Heart left ventricle (tissue), 16 donors: Measurements from ENCODE around the gene RALGPS1. TPM values are rescaled to one million over a fixed set of nuclear protein-coding genes. Genes with fewer than 3 reads are reported as not detected.
A peak's percentile ranks its signal among the peaks of the same experiment; 100 is the strongest.

ENCODE experiments used
- ATAC-seq, 4 donors: fragments of 200-7000 bp; cut with Tn5 transposase; one replicate each; pipeline ENCODE4 v1.9.1; 2020 to 2022; ENCODE audit warnings: moderate library complexity in 4 of 4, mild to moderate bottlenecking in 3 of 4, moderate number of reproducible peaks in 1 of 4
- DNase-seq, 5 donors: peaks; one replicate each; pipeline ENCODE4 v3.0.0-alpha.2; 2020
- H3K27ac ChIP-seq, 12 donors: fragments of 200-600 bp; sonication (generic) in 4 of 12; one replicate each; pipeline versions ENCODE4 v1.5.0 to v1.8.0; 2016 to 2022; ENCODE audit warnings: mild to moderate bottlenecking in 2 of 12
- H3K27me3 ChIP-seq, 9 donors: fragments of 200-600 bp; sonication (generic) in 2 of 9; one replicate each; pipeline versions ENCODE4 v1.5.1 to v1.8.0; 2016 to 2022; ENCODE audit warnings: mild to moderate bottlenecking in 3 of 9
- H3K36me3 ChIP-seq, 9 donors: fragments of 200-600 bp; sonication (generic) in 2 of 9; one replicate each; pipeline versions ENCODE4 v1.5.0 to v1.8.0; 2018 to 2022; ENCODE audit warnings: mild to moderate bottlenecking in 2 of 9
- H3K4me1 ChIP-seq, 12 donors: fragments of 200-600 bp; sonication (generic) in 4 of 12; one replicate each; pipeline versions ENCODE4 v1.5.0 to v1.8.0; 2016 to 2022; ENCODE audit warnings: mild to moderate bottlenecking in 3 of 12
- H3K4me3 ChIP-seq, 12 donors: fragments of 200-600 bp; sonication (generic) in 4 of 12; one replicate each; pipeline versions ENCODE4 v1.5.0 to v1.8.0; 2017 to 2022; ENCODE audit warnings: mild to moderate bottlenecking in 9 of 12, moderate library complexity in 4 of 12
- H3K9me3 ChIP-seq, 12 donors: fragments of 200-600 bp; sonication (generic) in 4 of 12; one replicate each; pipeline versions ENCODE4 v1.5.0 to v1.8.0; 2016 to 2022; ENCODE audit warnings: mild to moderate bottlenecking in 1 of 12
- CTCF ChIP-seq, 12 donors: fragments of 200-600 bp; sonication (generic) in 4 of 12; IDR thresholded peaks; one replicate each; pipeline versions ENCODE4 v1.5.0 to v1.8.0; 2018 to 2022; ENCODE audit warnings: antibody characterized with exemption in 12 of 12, mild to moderate bottlenecking in 5 of 12
- POLR2A ChIP-seq, 2 donors: fragments of 450-650 bp; IDR thresholded peaks; one replicate each; pipeline ENCODE4 v1.6.1; 2017; ENCODE audit warnings: antibody characterized with exemption in 2 of 2, mild to moderate bottlenecking in 2 of 2, moderate library complexity in 2 of 2
- WGBS, 4 donors: extraction: QIAGEN DNeasy Blood & Tissue Kit in 2 of 4; methylation state at CpG; one replicate each; pipeline versions ENCODE4 v1.1.5 to v1.1.7; 2013 to 2018; 5-methylcytosine and 5-hydroxymethylcytosine counted together
- intact Hi-C, 10 donors: fragments of 100-400 bp; cut with DNase I; formaldehyde crosslinking; loops; one replicate each; pipeline versions ENCODE4 v1.11.1 to v1.14.2; 2022
- polyA plus RNA-seq, 2 donors: library from polyadenylated mRNA; stranded (reverse); fragments of 200-250 nt; gene quantifications; one replicate each; pipeline ENCODE4 v1.2.3, GENCODE V29; 2013
- total RNA-seq, 9 donors: library from RNA; depleted of rRNA in 2 of 9; stranded (reverse); fragments of >200 nt in 2 of 9; fragmentation: NEBNext Ultra II Directional in 3 of 9; extraction: Animal tissue kit (Norgen Biotek cat#: 25700) in 3 of 9; gene quantifications; one replicate each; pipeline versions ENCODE4 v1.1.0 to v1.2.4, GENCODE V29; 2016 to 2023
- donor health status: ischemic (EF 13 %, LVEDD 7.1; RV severe dilation, severe dysfunction).
- donor health status: healthy with polysubstance abuse.
- donor health status: DM: no; HTN: yes; CAD: no.
- donor health status: DM: no; HTN: no; CAD: no.
- donor health status: ischemic (EF 25% LVEDD 6.9; RV normal size, moderate dysfunction).
- donor health status: ischemic (EF 25% LVEDD 5.7; RV mildly dilated, moderate dysfunction).
- donor health status: healthy.
- donor health status: DM: yes; HTN: yes; CAD: no.
- donor health status: ischemic (EF 35%, LVEDD 5.7; RV mildly dilated, moderate dysfunction).
- donor health status: nonischemic (EF 11% LVEDD 7.7; RV severe dilation, severe dysfunction).
- donor health status: DM: yes; HTN: yes; CAD: no.
- donor health status: PGD.
- donor health status: ischemic (EF 29% LVEDD 5.4; RV normal size, mild dysfunction).
- donor health status: nonischemic (EF 23%, LVEDD 6.1; RV moderate dilation, normal function).

The RALGPS1 gene
- total and polyA plus RNA-seq, 11 donors: 8.0 to 21.8 (median 14.4) TPM

GRCh38 chr9:127181315-127181580 is 266.7 kb downstream of the RALGPS1 start:
- H3K4me1 ChIP-seq: peaks cover 2 to 64% (median 34%) of the 10 kb centered on the region in 12 donors
- peak overlapping the region in 2 of 12 donors; percentile 22 to 23 for H3K27ac ChIP-seq
- ATAC-seq: no peak
- peak in 3 of 5 donors; percentile 5 to 19 (median 14) for DNase-seq
- no peaks in the 10 kb centered on the region for H3K9me3 ChIP-seq
- TF ChIP-seq POLR2A (IDR thresholded peaks at IDR 0.05) (no peak), CTCF (IDR thresholded peaks at IDR 0.05) (no peak)
- no peak overlapping the region for H3K4me3 ChIP-seq
- 94 to 100% (median 97%) methylated on average over 3 of the region's 3 CpGs for WGBS, 4 donors
- intact Hi-C loops: loop anchor here in 1 of 10 donors (5.0 kb wide), 1 partner anchor 49 kb away; no protein-coding TSS in a partner anchor
- no peaks in the 10 kb centered on the region for H3K27me3 ChIP-seq
- H3K36me3 ChIP-seq: no peaks in the 10 kb centered on the region

GRCh38 chr9:127181595-127182190 is 267.1 kb downstream of the RALGPS1 start:
- intact Hi-C loops: loop anchor here in 1 of 10 donors (5.0 kb wide), 1 partner anchor 49 kb away; no protein-coding TSS in a partner anchor
- H3K4me1 ChIP-seq: peaks cover 2 to 69% (median 37%) of the 10 kb centered on the region in 12 donors
- no peaks in the 10 kb centered on the region for H3K36me3 ChIP-seq
- H3K4me3 ChIP-seq: no peak overlapping the region
- H3K9me3 ChIP-seq: no peaks in the 10 kb centered on the region
- TF ChIP-seq POLR2A (IDR thresholded peaks at IDR 0.05) (no peak), CTCF (IDR thresholded peaks at IDR 0.05) (no peak)
- H3K27ac ChIP-seq: peak overlapping the region in 3 of 12 donors; percentile 2 to 22 (median 9)
- ATAC-seq (no peak), DNase-seq (peak in 1 of 5 donors; percentile 10)
- WGBS, 4 donors: 91 to 98% (median 95%) methylated on average over 6 of the region's 6 CpGs
- H3K27me3 ChIP-seq: no peaks in the 10 kb centered on the region

- intact Hi-C loops: loop anchor here in 1 of 10 donors (5.0 kb wide), 1 partner anchor 51 kb away; no protein-coding TSS in a partner anchor
- DNase-seq (no peak), ATAC-seq (no peak)
- Histone ChIP-seq H3K4me1 (peaks cover 2 to 83% (median 51%) of the 10 kb centered on the region in 12 donors), H3K27me3 (no peaks in the 10 kb centered on the region), H3K4me3 (no peak overlapping the region), H3K36me3 (no peaks in the 10 kb centered on the region), H3K9me3 (no peaks in the 10 kb centered on the region), H3K27ac (peak overlapping the region in 7 of 12 donors; percentile 88 to 92 (median 89))
- TF ChIP-seq POLR2A (IDR thresholded peaks at IDR 0.05) (no peak), CTCF (IDR thresholded peaks at IDR 0.05) (no peak)
- WGBS, 4 donors: 92 to 94% (median 93%) methylated on average over 13 to 14 of the region's 14 CpGs
Observed at GRCh38 chr9:127182901-127183746, 268.5 kb downstream of the RALGPS1 start.
